PC-3 (cell line): ENCODE measurements around the gene CYLD. TPM values are rescaled to one million over a fixed set of nuclear protein-coding genes. Genes with fewer than 3 reads are reported as not detected.

Source experiments
- ATAC-seq: fragments of 200-7000 bp; cut with Tn5 transposase; 2 replicates; pipeline ENCODE4 v1.9.1; 2020; ENCODE audit warnings: mild to moderate bottlenecking, moderate library complexity
- BruUV-seq: library from RNA; stranded (reverse); fragments of 400-500 nt; replicated peaks from 2 replicates; lab custom pipeline; 2021; lab: Mats Ljungman, UMichigan
- CTCF ChIA-PET: fragments of 300-600 bp; sonication (Branson Sonifier 250); formaldehyde crosslinking; loops from one replicate; lab custom pipeline; 2022; ENCODE audit warnings: antibody characterized with exemption; lab: Charles Lee
- POLR2A ChIA-PET: fragments of 300-600 bp; sonication (Branson Sonifier 250); formaldehyde crosslinking; loops from one replicate; lab custom pipeline; 2022; ENCODE audit warnings: antibody characterized with exemption; ENCODE audit not compliant: unreplicated experiment; lab: Charles Lee
- DNase-seq: peaks from one replicate; pipeline ENCODE4 v3.0.0-alpha.2; 2015
- H2AFZ ChIP-seq: fragments of 300-600 bp; sonication (generic); 2 replicates; pipeline ENCODE4 v1.6.0; 2016; ENCODE audit warnings: antibody characterized with exemption, low read length
- H3F3A ChIP-seq: fragments of 300-600 bp; sonication (generic); one replicate; pipeline ENCODE4 v1.6.0; 2017; ENCODE audit warnings: antibody characterized with exemption, low read length, control low read depth, mild to moderate bottlenecking; ENCODE audit not compliant: unreplicated experiment
- H3K27ac ChIP-seq: fragments of 300-600 bp; sonication (generic); 2 replicates; pipeline ENCODE4 v1.5.1; 2016; ENCODE audit warnings: mild to moderate bottlenecking, low read length
- H3K27me3 ChIP-seq: fragments of 300-600 bp; sonication (generic); 2 replicates; pipeline ENCODE4 v1.6.1; 2016; ENCODE audit warnings: low read length, mixed read lengths
- H3K36me3 ChIP-seq: fragments of 300-600 bp; sonication (generic); 2 replicates; pipeline ENCODE4 v1.6.1; 2016; ENCODE audit warnings: low read depth, mixed run types, low read length, mixed read lengths
- H3K4me1 ChIP-seq: fragments of 300-600 bp; sonication (generic); 2 replicates; pipeline ENCODE4 v1.5.1; 2016; ENCODE audit warnings: low read length; ENCODE audit not compliant: insufficient read depth
- H3K4me2 ChIP-seq: fragments of 300-600 bp; sonication (generic); 2 replicates; pipeline ENCODE4 v1.6.0; 2016; ENCODE audit warnings: low read length
- H3K4me3 ChIP-seq: fragments of 300-600 bp; sonication (generic); 2 replicates; pipeline ENCODE4 v1.5.1; 2016; ENCODE audit warnings: mild to moderate bottlenecking, low read length, mixed read lengths
- H3K79me2 ChIP-seq: fragments of 300-600 bp; sonication (generic); 2 replicates; pipeline ENCODE4 v1.6.1; 2017; ENCODE audit warnings: low read length, mixed read lengths
- H3K9ac ChIP-seq: fragments of 300-600 bp; sonication (generic); 2 replicates; pipeline ENCODE4 v1.6.0; 2016; ENCODE audit warnings: mild to moderate bottlenecking, low read length
- H3K9me2 ChIP-seq: fragments of 300-600 bp; sonication (generic); replicated peaks from 2 replicates; pipeline ENCODE4 v1.6.1; 2016; ENCODE audit warnings: mixed run types, low read length, mixed read lengths
- H3K9me3 ChIP-seq: fragments of 300-600 bp; sonication (generic); 2 replicates; pipeline ENCODE4 v1.6.1; 2016; ENCODE audit warnings: low read length, mixed read lengths
- H4K20me1 ChIP-seq: fragments of 300-600 bp; sonication (generic); 2 replicates; pipeline ENCODE4 v1.6.1; 2016; ENCODE audit warnings: low read length, mixed read lengths
- CTCF ChIP-seq: fragments of 300-600 bp; sonication (generic); conservative IDR thresholded peaks from 2 replicates; pipeline ENCODE4 v1.5.1; 2017; ENCODE audit warnings: antibody characterized with exemption, low read depth, mild to moderate bottlenecking, low read length
- EZH2 ChIP-seq: fragments of 300-600 bp; sonication (generic); IDR thresholded peaks from one replicate; pipeline ENCODE4 v1.6.1; 2017; ENCODE audit warnings: antibody characterized with exemption, mild to moderate bottlenecking, low read length; ENCODE audit not compliant: unreplicated experiment
- EZH2phosphoT487 ChIP-seq: fragments of 300-600 bp; sonication (generic); IDR thresholded peaks from 2 replicates; pipeline ENCODE4 v1.6.1; 2018; ENCODE audit warnings: mild to moderate bottlenecking, antibody characterized with exemption, low read length, borderline replicate concordance
- intact Hi-C: fragments of 100-400 bp; cut with micrococcal nuclease; formaldehyde crosslinking; loops from 2 replicates; pipeline ENCODE4 v1.9.0; 2023
- total RNA-seq: library from RNA; depleted of rRNA; stranded (reverse); fragments of >200 nt; gene quantifications from 2 replicates; pipeline ENCODE4 v1.2.3, GENCODE V29; 2014

Gene CYLD
- total RNA-seq, 1 experiment from 2014 or later = 8.6 TPM

GRCh38 chr16:50722405-50722737 lies 19.5 kb upstream of the CYLD start:
- H3F3A ChIP-seq = no peaks in the 10 kb centered on the region
- H3K9me3 ChIP-seq = no peaks in the 10 kb centered on the region
- H4K20me1 ChIP-seq = no peaks in the 10 kb centered on the region
- H3K4me1 ChIP-seq = peaks cover 11% of the 10 kb centered on the region
- BruUV-seq = no TSS peak
- TF ChIP-seq CTCF = no peak
- no peak for TF ChIP-seq EZH2
- no peak for TF ChIP-seq EZH2phosphoT487
- no peaks in the 10 kb centered on the region for H3K79me2 ChIP-seq
- no peaks in the 10 kb centered on the region for H3K27me3 ChIP-seq
- H2AFZ ChIP-seq = no peak overlapping the region
- no peak overlapping the region for H3K4me3 ChIP-seq
- ChIA-PET POLR2A (no interaction called here), CTCF (no interaction called here)
- H3K27ac ChIP-seq = no peak overlapping the region
- H3K9ac ChIP-seq = no peak overlapping the region
- intact Hi-C loops = no loop called here
- DNase-seq (no peak), ATAC-seq (no peak)
- no peak overlapping the region for H3K4me2 ChIP-seq
- no peaks in the 10 kb centered on the region for H3K9me2 ChIP-seq
- H3K36me3 ChIP-seq = no peaks in the 10 kb centered on the region

GRCh38 chr16:50722960-50723359 lies 18.9 kb upstream of the CYLD start:
- ChIA-PET POLR2A (no interaction called here), CTCF (no interaction called here)
- no peaks in the 10 kb centered on the region for H3F3A ChIP-seq
- no peak overlapping the region for H3K4me3 ChIP-seq
- H3K27me3 ChIP-seq = no peaks in the 10 kb centered on the region
- H3K36me3 ChIP-seq = no peaks in the 10 kb centered on the region
- no peaks in the 10 kb centered on the region for H4K20me1 ChIP-seq
- no peaks in the 10 kb centered on the region for H3K79me2 ChIP-seq
- H3K4me2 ChIP-seq = no peak overlapping the region
- no peak overlapping the region for H3K9ac ChIP-seq
- no peak for ATAC-seq
- no peak overlapping the region for H2AFZ ChIP-seq
- no peaks in the 10 kb centered on the region for H3K9me3 ChIP-seq
- no TSS peak for BruUV-seq
- TF ChIP-seq EZH2phosphoT487 (no peak), CTCF (no peak), EZH2 (no peak)
- H3K4me1 ChIP-seq = peaks cover 11% of the 10 kb centered on the region
- no peak overlapping the region for H3K27ac ChIP-seq
- no peak for DNase-seq
- H3K9me2 ChIP-seq = no peaks in the 10 kb centered on the region
- intact Hi-C loops = no loop called here

GRCh38 chr16:50724306-50724705 lies 17.6 kb upstream of the CYLD start:
- ATAC-seq = no peak
- H3K4me2 ChIP-seq = no peak overlapping the region
- CTCF ChIA-PET = no interaction called here

More at GRCh38 chr16:50724306-50724705, 17.6 kb upstream of the CYLD start:
- Histone ChIP-seq H3K4me3 (no peak overlapping the region), H3K4me1 (peaks cover 6% of the 10 kb centered on the region), H3K36me3 (no peaks in the 10 kb centered on the region), H3K9ac (no peak overlapping the region), H3K9me3 (no peaks in the 10 kb centered on the region), H2AFZ (no peak overlapping the region), H3K27me3 (no peaks in the 10 kb centered on the region), H3K9me2 (no peaks in the 10 kb centered on the region), H3F3A (no peaks in the 10 kb centered on the region), H3K27ac (no peak overlapping the region), H3K79me2 (no peaks in the 10 kb centered on the region), H4K20me1 (no peaks in the 10 kb centered on the region)
- BruUV-seq = no TSS peak
- DNase-seq = no peak
- POLR2A ChIA-PET = no interaction called here
- intact Hi-C loops = no loop called here
- TF ChIP-seq CTCF (no peak), EZH2phosphoT487 (no peak), EZH2 (no peak)
